22Rv1 (cell line): ENCODE measurements around the gene CARM1.

Experiments used
- H3K27ac ChIP-seq: fragments of 450-650 bp; 2 replicates; pipeline ENCODE4 v1.5.1; 2017
- ZFX ChIP-seq: fragments of 450-650 bp; IDR thresholded peaks from 2 replicates; pipeline ENCODE4 v1.6.1; 2017; ENCODE audit warnings: antibody characterized with exemption, borderline replicate concordance
- TF ChIP-seq, protein P1 (sequence below): fragments of 450-650 bp; IDR thresholded peaks from 2 replicates; pipeline ENCODE4 v1.5.1; 2017; ENCODE audit warnings: mild to moderate bottlenecking

The CARM1 gene

DNA sequence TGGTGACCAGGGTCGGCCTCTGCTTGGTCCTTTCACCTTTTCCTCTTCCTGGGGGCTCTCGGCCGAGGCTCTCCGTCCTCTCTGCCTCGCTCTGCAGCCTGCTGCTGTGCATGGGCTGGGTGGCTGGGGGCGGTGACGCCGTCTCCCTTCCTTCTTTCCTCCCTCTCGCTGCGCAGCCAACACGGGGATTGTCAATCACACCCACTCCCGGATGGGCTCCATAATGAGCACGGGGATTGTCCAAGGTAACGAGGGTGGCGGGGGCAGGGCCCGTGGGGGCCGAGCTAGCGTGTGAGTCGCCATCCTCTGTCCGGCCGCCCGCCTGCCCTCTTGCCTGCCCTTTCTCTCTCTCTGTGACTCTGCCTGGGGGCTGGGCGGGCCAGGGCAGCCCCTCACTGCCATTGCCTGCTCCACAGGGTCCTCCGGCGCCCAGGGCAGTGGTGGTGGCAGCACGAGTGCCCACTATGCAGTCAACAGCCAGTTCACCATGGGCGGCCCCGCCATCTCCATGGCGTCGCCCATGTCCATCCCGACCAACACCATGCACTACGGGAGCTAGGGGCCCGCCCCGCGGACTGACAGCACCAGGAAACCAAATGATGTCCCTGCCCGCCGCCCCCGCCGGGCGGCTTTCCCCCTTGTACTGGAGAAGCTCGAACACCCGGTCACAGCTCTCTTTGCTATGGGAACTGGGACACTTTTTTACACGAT is 50.0 kb downstream of the CARM1 start:
- TF ChIP-seq, protein P1, sequence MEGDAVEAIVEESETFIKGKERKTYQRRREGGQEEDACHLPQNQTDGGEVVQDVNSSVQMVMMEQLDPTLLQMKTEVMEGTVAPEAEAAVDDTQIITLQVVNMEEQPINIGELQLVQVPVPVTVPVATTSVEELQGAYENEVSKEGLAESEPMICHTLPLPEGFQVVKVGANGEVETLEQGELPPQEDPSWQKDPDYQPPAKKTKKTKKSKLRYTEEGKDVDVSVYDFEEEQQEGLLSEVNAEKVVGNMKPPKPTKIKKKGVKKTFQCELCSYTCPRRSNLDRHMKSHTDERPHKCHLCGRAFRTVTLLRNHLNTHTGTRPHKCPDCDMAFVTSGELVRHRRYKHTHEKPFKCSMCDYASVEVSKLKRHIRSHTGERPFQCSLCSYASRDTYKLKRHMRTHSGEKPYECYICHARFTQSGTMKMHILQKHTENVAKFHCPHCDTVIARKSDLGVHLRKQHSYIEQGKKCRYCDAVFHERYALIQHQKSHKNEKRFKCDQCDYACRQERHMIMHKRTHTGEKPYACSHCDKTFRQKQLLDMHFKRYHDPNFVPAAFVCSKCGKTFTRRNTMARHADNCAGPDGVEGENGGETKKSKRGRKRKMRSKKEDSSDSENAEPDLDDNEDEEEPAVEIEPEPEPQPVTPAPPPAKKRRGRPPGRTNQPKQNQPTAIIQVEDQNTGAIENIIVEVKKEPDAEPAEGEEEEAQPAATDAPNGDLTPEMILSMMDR = no peak
- TF ChIP-seq ZFX = no peak
- H3K27ac ChIP-seq = 0 out of 2 replicates have a peak overlapping the region, but pooled peaks have one; percentile 13

DNA sequence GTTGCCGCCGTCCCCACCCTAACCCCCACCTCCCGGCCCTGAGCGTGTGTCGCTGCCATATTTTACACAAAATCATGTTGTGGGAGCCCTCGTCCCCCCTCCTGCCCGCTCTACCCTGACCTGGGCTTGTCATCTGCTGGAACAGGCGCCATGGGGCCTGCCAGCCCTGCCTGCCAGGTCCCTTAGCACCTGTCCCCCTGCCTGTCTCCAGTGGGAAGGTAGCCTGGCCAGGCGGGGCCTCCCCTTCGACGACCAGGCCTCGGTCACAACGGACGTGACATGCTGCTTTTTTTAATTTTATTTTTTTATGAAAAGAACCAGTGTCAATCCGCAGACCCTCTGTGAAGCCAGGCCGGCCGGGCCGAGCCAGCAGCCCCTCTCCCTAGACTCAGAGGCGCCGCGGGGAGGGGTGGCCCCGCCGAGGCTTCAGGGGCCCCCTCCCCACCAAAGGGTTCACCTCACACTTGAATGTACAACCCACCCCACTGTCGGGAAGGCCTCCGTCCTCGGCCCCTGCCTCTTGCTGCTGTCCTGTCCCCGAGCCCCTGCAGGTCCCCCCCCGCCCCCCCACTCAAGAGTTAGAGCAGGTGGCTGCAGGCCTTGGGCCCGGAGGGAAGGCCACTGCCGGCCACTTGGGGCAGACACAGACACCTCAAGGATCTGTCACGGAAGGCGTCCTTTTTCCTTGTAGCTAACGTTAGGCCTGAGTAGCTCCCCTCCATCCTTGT is 50.7 kb downstream of the CARM1 start:
- 0 out of 2 replicates have a peak overlapping the region, but pooled peaks have one; percentile 13 for H3K27ac ChIP-seq
- TF ChIP-seq, protein P1 = no peak
- TF ChIP-seq ZFX = no peak

DNA sequence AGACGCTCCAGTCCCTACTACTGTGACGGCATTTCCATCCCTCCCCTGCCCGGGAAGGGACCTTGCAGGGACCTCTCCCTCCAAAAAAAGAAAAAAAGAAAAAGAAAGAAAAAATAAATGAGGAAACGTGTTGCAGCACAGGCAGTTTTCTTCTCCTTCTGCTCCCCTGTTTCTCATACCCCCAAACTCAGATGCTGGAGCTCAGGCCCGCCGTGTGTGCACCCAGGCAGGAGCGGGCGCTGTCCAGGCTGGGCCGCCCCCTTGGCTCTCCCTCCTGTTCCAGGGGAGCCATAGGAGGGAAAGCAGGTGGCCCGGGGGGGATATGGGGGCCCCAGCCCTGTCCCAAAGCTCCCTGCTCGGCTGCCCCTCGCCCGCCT is 51.3 kb downstream of the CARM1 start:
- H3K27ac ChIP-seq = no peak overlapping the region; the same call in 1 of the 2 replicates
- TF ChIP-seq ZFX = no peak
- TF ChIP-seq, protein P1 = no peak

DNA sequence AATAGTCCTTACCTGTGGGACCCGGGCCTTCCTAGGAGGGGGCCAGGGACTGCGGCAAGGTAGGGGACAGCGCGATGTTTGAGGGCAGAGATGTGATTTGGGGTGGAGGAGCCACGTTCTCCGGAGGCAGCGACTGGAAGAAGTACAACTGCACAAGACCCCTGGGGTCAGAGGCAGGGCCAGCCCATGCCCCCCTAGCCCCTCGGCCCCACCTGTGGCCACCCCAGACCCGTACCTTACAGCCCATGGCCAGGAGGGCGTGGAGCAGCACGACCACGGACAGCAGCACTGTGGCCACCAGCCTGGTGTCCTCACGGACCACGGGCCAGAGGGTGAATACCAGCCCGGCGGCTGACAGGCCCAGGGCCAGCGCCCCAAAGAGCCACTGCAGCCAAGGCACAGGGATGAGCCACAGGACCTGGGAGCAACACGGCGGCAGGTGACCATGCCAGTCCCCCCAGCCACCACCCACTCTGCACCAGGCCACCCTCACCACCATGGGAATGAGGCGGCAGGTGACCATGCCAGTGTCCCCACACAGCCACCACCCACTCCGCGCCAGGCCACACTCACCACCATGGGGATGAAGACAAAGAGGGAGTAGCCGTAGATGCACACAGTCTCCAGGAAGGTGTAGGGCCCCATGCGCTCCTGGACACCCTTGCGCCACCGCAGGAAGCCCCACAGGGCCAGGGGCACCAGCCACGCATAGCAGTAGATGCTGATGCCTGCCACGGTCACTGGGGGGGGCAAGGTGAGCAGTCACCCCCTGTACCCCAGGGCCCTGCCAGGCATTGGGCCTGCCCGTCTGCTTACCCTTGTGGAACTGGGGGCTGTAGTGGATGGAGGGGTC is 52.1 kb downstream of the CARM1 start:
- no peak for TF ChIP-seq ZFX
- TF ChIP-seq, protein P1 = no peak
- H3K27ac ChIP-seq = no peak overlapping the region; the same call in 1 of the 2 replicates

DNA sequence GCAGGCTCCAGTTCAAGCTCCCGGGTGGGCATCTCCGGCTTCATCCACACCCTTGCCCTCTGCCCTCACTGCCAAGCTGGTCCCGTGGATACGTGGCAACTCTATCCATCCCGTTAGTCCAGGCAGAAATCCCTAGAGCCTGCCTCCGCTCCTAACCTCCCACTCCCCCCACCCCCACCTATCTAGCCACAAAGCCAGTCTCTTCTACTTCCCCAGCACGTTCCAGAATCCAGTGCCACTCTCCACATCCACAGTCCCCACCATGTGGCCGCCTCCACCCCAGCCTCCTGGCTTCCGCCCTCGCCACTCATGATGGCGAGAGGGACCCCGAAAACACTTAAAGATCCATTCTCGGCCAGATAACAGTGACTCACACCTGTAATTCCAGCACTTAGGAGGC is 53.2 kb downstream of the CARM1 start:
- no peak for TF ChIP-seq ZFX
- TF ChIP-seq, protein P1 = no peak
- H3K27ac ChIP-seq = no peak overlapping the region

DNA sequence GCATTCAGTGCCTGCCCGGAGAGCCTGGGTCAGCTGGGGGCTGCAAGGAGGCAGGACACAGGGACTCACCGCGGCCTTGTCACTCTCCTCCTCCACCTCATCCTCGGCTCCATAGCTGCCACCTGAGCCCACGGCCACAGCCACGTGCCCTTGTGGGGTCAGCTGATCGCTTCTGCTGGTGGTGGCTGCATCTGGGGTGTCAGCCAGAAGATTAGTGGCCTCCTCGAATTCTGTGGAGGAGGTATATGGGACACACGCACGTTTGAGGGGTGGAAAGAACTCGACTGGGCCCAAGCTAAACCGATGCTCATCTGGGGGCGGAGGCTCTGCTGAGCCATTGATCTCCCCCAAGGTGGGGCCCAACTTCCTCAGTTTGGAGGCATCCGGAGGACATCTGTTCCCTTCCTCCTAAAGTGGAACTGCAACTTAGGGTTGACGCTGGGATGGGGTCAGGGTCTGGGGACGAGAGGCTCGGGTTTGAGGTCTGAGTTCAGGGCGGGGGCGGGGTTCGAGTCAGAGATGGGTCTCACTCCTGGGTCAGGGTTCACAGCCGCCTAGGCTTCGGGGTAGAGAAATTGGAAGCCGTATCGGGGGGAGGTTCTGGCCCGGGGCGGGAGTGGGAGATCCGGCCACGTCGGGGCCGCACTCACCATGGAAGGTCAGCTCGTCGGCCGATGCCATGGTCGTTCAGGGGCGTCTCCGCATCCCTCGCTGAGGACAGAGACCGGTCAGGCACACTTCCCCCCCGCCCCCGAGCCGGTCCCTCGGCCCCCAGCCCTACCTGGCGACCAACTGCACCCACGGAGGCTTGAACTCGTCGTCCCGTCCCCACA is 56.6 kb downstream of the CARM1 start:
- TF ChIP-seq, protein P1 = no peak
- TF ChIP-seq ZFX = no peak
- H3K27ac ChIP-seq = peak overlapping the region; percentile 73
